Fibroblast of the aortic adventitia (primary cell): ENCODE results near the gene ARHGAP42. TPM values are rescaled to one million over a fixed set of nuclear protein-coding genes. Genes with fewer than 3 reads are reported as not detected.
A peak's percentile ranks its signal among the peaks of the same experiment; 100 is the strongest.

Experiments
- DNase-seq: peaks from one replicate; pipeline ENCODE4 v3.0.0-alpha.2; 2010; ENCODE audit warnings: low read depth
- H3K4me3 ChIP-seq: 2 replicates; pipeline ENCODE4 v1.5.1; 2011; ENCODE audit warnings: low read depth, mild to moderate bottlenecking, control low read depth, low read length, moderate library complexity
- total RNA-seq: library from RNA; depleted of rRNA; stranded (reverse); fragments of >200 nt; gene quantifications from 2 replicates; pipeline ENCODE4 v1.2.3, GENCODE V29; 2012; ENCODE audit warnings: low replicate concordance
- TF ChIP-seq, protein P1 (sequence below): IDR thresholded peaks from 2 replicates; pipeline ENCODE4 v1.5.1; 2011; ENCODE audit warnings: mild to moderate bottlenecking, low read length, control low read depth, inconsistent platforms; ENCODE audit not compliant: insufficient read depth

The ARHGAP42 gene
- total RNA-seq, 1 donor = 12.6 TPM

DNA sequence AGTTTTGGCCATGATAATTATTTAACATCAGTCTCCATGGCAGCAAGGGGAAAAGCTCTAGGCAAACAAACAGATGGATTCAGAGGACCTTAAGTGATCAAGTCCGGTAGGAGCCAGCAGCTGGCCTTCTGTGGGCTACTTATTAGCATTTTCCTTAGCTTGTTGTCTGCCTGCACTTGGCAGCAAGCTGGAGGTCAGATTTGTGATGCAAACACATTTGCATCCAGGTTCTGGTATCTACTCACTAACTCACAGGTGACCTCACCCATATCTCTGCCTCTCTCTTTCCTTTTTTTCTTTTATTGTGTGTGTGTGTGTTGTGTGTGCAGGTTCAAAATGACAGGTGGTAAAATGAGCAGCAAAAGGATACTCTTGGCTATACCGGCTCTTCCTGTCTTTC is 32.3 kb downstream of the ARHGAP42 start:
- TF ChIP-seq, protein P1, sequence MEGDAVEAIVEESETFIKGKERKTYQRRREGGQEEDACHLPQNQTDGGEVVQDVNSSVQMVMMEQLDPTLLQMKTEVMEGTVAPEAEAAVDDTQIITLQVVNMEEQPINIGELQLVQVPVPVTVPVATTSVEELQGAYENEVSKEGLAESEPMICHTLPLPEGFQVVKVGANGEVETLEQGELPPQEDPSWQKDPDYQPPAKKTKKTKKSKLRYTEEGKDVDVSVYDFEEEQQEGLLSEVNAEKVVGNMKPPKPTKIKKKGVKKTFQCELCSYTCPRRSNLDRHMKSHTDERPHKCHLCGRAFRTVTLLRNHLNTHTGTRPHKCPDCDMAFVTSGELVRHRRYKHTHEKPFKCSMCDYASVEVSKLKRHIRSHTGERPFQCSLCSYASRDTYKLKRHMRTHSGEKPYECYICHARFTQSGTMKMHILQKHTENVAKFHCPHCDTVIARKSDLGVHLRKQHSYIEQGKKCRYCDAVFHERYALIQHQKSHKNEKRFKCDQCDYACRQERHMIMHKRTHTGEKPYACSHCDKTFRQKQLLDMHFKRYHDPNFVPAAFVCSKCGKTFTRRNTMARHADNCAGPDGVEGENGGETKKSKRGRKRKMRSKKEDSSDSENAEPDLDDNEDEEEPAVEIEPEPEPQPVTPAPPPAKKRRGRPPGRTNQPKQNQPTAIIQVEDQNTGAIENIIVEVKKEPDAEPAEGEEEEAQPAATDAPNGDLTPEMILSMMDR = no peak
- no peak overlapping the region for H3K4me3 ChIP-seq
- peak; percentile 8 for DNase-seq

- DNase-seq = peak; percentile 92
- TF ChIP-seq, protein P1 = no peak
- H3K4me3 ChIP-seq = no peak overlapping the region
Observed at GRCh38 chr11:100719809-100720221, 32.7 kb downstream of the ARHGAP42 start.

DNA sequence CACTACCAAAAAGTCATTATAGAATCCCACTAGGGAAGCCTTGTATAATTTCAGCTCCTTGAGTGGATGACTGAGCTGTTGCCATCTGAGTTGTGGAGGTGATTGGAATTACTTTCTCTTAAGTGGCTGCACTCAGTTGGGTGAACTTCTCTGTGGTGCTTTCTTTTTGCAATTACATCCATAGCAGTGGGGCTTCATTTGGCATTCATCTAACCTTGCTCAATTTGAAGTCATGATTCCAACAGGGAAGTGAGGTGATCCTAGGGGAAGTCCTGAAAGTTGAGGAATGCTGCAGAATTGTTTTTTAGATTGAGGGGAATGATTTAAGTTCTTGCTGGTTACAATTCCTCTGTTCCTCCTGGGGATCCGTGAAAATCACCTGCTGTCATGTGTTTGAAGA is 39.6 kb downstream of the ARHGAP42 start:
- TF ChIP-seq, protein P1 = no peak
- no peak for DNase-seq
- no peak overlapping the region for H3K4me3 ChIP-seq

DNA sequence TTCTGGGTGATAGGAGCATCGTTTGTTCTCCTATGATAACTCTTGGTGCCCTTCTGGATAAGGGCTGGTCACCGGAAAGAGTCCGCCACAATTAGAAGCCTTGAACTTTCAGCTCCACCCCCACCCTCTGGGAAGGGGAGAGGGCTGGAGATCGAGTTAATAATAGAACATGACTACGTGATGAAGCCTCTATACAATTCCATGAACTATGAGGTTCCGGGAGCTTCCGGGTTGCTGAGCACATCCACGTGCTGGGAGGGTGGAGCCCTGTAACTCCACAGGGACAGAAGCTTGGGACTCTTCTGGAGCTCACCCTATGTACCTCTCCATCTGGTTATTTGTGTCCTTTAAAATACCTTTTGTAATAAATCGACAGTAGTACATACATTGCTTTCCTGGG is 40.3 kb downstream of the ARHGAP42 start:
- H3K4me3 ChIP-seq = no peak overlapping the region
- TF ChIP-seq, protein P1 = no peak
- DNase-seq = no peak

- DNase-seq = peak; percentile 64
- TF ChIP-seq, protein P1 = no peak
- no peak overlapping the region for H3K4me3 ChIP-seq
Observed at GRCh38 chr11:100730266-100730665, 43.2 kb downstream of the ARHGAP42 start.

DNA sequence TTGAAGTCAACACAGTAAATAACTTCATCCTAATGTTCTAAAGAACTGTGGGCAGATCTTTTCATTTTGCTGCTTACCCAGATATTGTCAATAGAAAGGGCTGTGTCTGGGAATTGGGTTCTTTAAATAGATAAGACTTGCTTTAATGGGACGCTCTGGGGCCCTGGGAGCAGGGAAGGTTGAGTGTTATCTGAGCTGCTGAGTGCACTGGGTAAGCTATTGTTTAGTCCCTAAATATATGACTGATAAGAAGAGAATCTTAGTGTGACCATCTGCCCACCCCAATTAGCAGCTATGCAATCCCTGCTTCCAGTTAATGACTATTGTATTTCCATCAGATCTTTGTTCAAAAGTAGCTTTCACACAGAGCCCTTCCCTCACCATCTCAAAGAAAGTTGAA is 44.4 kb downstream of the ARHGAP42 start:
- H3K4me3 ChIP-seq = no peak overlapping the region
- TF ChIP-seq, protein P1 = no peak
- DNase-seq = no peak

DNA sequence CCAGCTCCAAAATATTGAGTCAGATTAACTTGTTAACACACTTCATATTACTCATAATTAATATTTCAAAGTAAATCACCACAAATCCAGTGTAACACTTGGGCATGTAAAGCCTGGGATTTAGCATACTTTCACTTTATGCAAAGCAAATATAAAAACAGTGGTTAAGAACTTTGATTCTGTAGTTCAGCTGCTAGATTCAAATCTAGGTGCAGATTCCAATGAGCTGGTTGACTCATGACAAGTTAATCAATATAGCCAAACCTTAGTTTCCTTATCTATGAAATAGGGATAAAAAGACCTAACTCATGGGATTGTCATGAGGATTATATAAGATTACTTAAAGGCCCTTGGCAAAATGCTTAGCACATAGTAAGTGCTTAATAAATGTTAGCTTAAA is 45.9 kb downstream of the ARHGAP42 start:
- no peak for DNase-seq
- TF ChIP-seq, protein P1 = no peak
- H3K4me3 ChIP-seq = no peak overlapping the region
